PFSK-1 (cell line): ENCODE data around the gene DYNLRB2.

ENCODE experiments used
- FOXP2 ChIP-seq: optimal IDR thresholded peaks from 2 replicates; pipeline ENCODE3; 2011; ENCODE audit warnings: borderline replicate concordance, control low read depth, inconsistent platforms; ENCODE audit not compliant: insufficient read depth; ENCODE audit errors: extremely low read length, extremely low read depth
- POLR2AphosphoS5 ChIP-seq: IDR thresholded peaks from 2 replicates; pipeline ENCODE4 v1.6.1; 2012; ENCODE audit warnings: low read depth, mild to moderate bottlenecking, control low read depth, low read length, moderate library complexity
- REST ChIP-seq, 2 experiments: IDR thresholded peaks; 2 replicates each; pipeline versions ENCODE4 v1.6.1 to v1.8.0; 2011 to 2012; ENCODE audit warnings: low read depth in 2 of 2, low read length in 2 of 2, control low read depth in 1 of 2, inconsistent platforms in 1 of 2, mild to moderate bottlenecking in 1 of 2, moderate library complexity in 1 of 2; ENCODE audit not compliant: insufficient read depth in 1 of 2
- SIN3A ChIP-seq: IDR thresholded peaks from 2 replicates; pipeline ENCODE4 v1.6.1; 2012; ENCODE audit warnings: mild to moderate bottlenecking, low read length, moderate library complexity, borderline replicate concordance; ENCODE audit not compliant: insufficient read depth
- TAF1 ChIP-seq: IDR thresholded peaks from 2 replicates; pipeline ENCODE4 v1.6.1; 2012; ENCODE audit warnings: low read length, control low read depth, borderline replicate concordance; ENCODE audit not compliant: insufficient read depth

Gene DYNLRB2

DNA sequence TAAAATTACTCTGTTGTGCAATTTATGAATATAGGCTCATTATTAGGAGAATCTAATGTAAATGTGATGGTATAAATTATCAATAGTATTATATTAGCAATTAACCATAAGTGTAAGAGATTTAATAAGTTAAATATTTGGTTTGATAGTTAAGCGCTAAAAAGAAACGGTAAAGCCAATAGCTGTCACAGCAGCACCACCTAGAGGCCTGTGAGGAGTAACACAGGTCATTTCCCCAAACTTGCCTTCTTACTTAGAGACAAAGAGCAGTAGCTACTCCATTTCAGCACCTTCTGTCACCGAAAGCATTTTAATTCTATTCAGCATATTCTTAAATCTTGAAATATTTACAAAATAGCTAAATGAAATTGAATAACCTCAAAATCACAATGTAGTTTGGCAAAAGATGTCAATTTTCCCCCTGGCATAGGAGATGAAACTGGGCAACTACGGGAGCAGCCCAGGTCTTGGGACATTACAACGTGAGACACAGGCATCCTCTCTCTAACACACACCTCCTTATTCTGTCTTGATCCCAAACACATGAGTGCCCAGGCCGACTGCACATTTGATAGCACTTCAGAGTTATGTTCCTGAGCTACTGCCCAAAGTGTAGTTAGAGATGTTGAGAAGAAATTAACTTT, 14.3 kb upstream of the DYNLRB2 start:
- TF ChIP-seq FOXP2 (no peak), SIN3A (no peak)

DNA sequence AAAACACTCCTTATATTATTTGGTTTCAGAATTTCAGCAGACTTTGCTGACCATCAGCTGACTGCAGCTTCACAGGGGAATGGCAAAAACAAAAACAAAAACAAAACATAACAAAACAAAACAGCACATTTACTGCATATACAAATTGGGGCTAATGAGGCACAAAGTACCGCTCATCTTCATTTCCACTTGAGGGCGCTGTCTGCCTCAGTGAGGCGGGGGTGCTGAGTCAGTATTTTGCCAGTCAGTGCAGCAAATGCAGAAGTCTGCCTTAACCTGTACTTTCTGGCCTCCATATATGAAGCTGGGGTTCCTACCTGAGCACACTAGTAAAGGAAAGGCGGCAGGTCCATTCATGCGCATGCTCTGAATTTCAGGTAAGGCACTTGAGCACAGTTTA, 13.5 kb upstream of the DYNLRB2 start:
- no peak for TF ChIP-seq FOXP2
- no peak for TF ChIP-seq REST (IDR thresholded peaks at IDR 0.05; ENCODE audit: insufficient read depth in 1 of 2, low read depth in 2 of 2, low read length in 2 of 2)
- TF ChIP-seq SIN3A: no peak
- no peak for TF ChIP-seq TAF1
- no peak for TF ChIP-seq POLR2AphosphoS5

- TF ChIP-seq FOXP2 (no peak), REST (IDR thresholded peaks at IDR 0.05; ENCODE audit: insufficient read depth in 1 of 2, low read depth in 2 of 2, low read length in 2 of 2) (no peak), POLR2AphosphoS5 (no peak), SIN3A (no peak), TAF1 (no peak)
These were observed 10.3 kb upstream of the DYNLRB2 start for GRCh38 chr16:80530479-80530878.

DNA sequence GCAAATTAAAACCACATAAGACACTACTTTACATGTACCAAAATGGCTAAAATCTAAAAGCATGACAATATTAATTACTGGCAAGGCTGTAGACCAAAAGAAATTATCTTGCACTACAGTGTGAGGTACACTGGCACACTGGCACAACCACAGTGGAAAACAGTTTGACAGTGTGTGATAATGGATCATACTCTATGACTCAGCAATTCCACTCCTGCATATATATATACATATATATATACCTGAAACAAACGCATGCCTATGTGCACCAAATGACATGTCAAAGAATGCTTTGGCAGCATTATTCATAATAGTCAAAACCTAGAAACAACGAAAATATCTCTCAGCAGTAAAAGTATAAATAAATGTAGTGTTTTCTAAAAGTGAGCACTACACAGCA, 4.6 kb upstream of the DYNLRB2 start:
- no peak for TF ChIP-seq TAF1
- TF ChIP-seq SIN3A: no peak
- no peak for TF ChIP-seq FOXP2
- no peak for TF ChIP-seq POLR2AphosphoS5
- no peak for TF ChIP-seq REST (IDR thresholded peaks at IDR 0.05; ENCODE audit: insufficient read depth in 1 of 2, low read depth in 2 of 2, low read length in 2 of 2)

- TF ChIP-seq SIN3A: no peak
- TF ChIP-seq FOXP2: no peak
- TF ChIP-seq POLR2AphosphoS5: no peak
- TF ChIP-seq TAF1: no peak
- no peak for TF ChIP-seq REST (IDR thresholded peaks at IDR 0.05; ENCODE audit: insufficient read depth in 1 of 2, low read depth in 2 of 2, low read length in 2 of 2)
These were observed 507 bp downstream of the DYNLRB2 start for GRCh38 chr16:80541306-80541694.

- TF ChIP-seq FOXP2 (no peak), REST (IDR thresholded peaks at IDR 0.05; ENCODE audit: insufficient read depth in 1 of 2, low read depth in 2 of 2, low read length in 2 of 2) (no peak), TAF1 (no peak), SIN3A (no peak)
These were observed 2.4 kb downstream of the DYNLRB2 start for GRCh38 chr16:80543162-80543561.
